GM12878 (cell line): Measurements from ENCODE around the gene SYF2. TPM values are rescaled to one million over a fixed set of nuclear protein-coding genes. Genes with fewer than 3 reads are reported as not detected.
A peak's percentile ranks its signal among the peaks of the same experiment; 100 is the strongest.

Experiments
- BMI1 ChIP-seq: fragments of 450-650 bp; IDR thresholded peaks from 2 replicates; pipeline ENCODE4 v1.6.1; 2016; ENCODE audit warnings: mild to moderate bottlenecking, moderate library complexity, borderline replicate concordance
- CBFB ChIP-seq: IDR thresholded peaks from 2 replicates; pipeline ENCODE4 v1.6.1; 2016; ENCODE audit warnings: antibody characterized with exemption, low read depth
- EP300 ChIP-seq, 2 experiments: fragments of 150-350 bp in 1 of 2; IDR thresholded peaks; 2 replicates each; pipeline ENCODE4 v1.6.1; 2011 to 2012; ENCODE audit warnings: low read depth in 2 of 2, low read length in 2 of 2, borderline replicate concordance in 1 of 2, improper control_type of control experiment in 1 of 2, inconsistent platforms in 1 of 2; ENCODE audit not compliant: control insufficient read depth in 1 of 2
- LARP7 ChIP-seq: fragments of 450-650 bp; IDR thresholded peaks from 2 replicates; pipeline ENCODE4 v1.6.1; 2017; ENCODE audit warnings: mild to moderate bottlenecking
- MTA2 ChIP-seq: fragments of 450-650 bp; IDR thresholded peaks from 2 replicates; pipeline ENCODE4 v1.6.1; 2016; ENCODE audit warnings: low read depth, mild to moderate bottlenecking, moderate library complexity
- MXI1 ChIP-seq: fragments of 150-350 bp; IDR thresholded peaks from 2 replicates; pipeline ENCODE4 v1.6.1; 2011; ENCODE audit warnings: low read depth, mild to moderate bottlenecking, inconsistent platforms, low read length, improper control_type of control experiment
- NFIC ChIP-seq: IDR thresholded peaks from 2 replicates; pipeline ENCODE4 v1.6.1; 2012; ENCODE audit warnings: low read depth, mild to moderate bottlenecking, inconsistent platforms, low read length, moderate library complexity
- RAD21 ChIP-seq: IDR thresholded peaks from 2 replicates; pipeline ENCODE4 v1.6.1; 2011; ENCODE audit warnings: mild to moderate bottlenecking, low read depth, low read length, moderate library complexity; ENCODE audit not compliant: insufficient read depth
- SMAD1 ChIP-seq: fragments of 450-650 bp; IDR thresholded peaks from 2 replicates; pipeline ENCODE4 v1.6.1; 2018; ENCODE audit warnings: mild to moderate bottlenecking, low read depth; ENCODE audit not compliant: partially characterized antibody
- SMAD5 ChIP-seq: IDR thresholded peaks from 2 replicates; pipeline ENCODE4 v1.6.1; 2016; ENCODE audit warnings: antibody characterized with exemption, low read depth
- SP1 ChIP-seq: IDR thresholded peaks from one replicate; pipeline ENCODE4 v1.6.1; 2011; ENCODE audit warnings: low read depth, low read length
- STAT1 ChIP-seq: fragments of 450-650 bp; conservative IDR thresholded peaks from 2 replicates; pipeline ENCODE4 v1.6.1; 2014; ENCODE audit warnings: antibody characterized with exemption, mild to moderate bottlenecking
- TBL1XR1 ChIP-seq: IDR thresholded peaks from 2 replicates; pipeline ENCODE4 v1.6.1; 2012; ENCODE audit warnings: low read depth, low read length, improper control_type of control experiment
- TCF3 ChIP-seq: IDR thresholded peaks from 2 replicates; pipeline ENCODE4 v1.6.1; 2012; ENCODE audit warnings: low read depth, mild to moderate bottlenecking, low read length, borderline replicate concordance; ENCODE audit not compliant: insufficient read depth
- WRNIP1 ChIP-seq: IDR thresholded peaks from 2 replicates; pipeline ENCODE4 v1.6.1; 2011; ENCODE audit warnings: low read depth, low read length, improper control_type of control experiment, borderline replicate concordance
- polyA plus RNA-seq, 11 experiments: library from polyadenylated mRNA; depleted of rRNA in 4 of 11; unstranded in 6 of 11; stranded (reverse) in 5 of 11; fragments of >200 nt; fragmentation: Nextera tagmentation in 4 of 11; fragmentation: Illumina TruSeq in 1 of 11; extraction: Ambion mirVana in 4 of 11; extraction: Trizol in 1 of 11; gene quantifications; 1 replicate in 1 of 11; 2 replicates in 10 of 11; pipeline versions ENCODE4 v1.2.1 to v1.2.3, GENCODE V29; 2011 to 2016; ENCODE audit warnings: inconsistent platforms in 2 of 11, missing spikeins in 2 of 11, low read depth in 1 of 11
- total RNA-seq, 4 experiments: library from RNA; depleted of rRNA in 3 of 4; stranded (reverse); fragments of >200 nt in 3 of 4; fragmentation: Illumina TruSeq in 1 of 4; extraction: Trizol in 1 of 4; gene quantifications; 2 replicates each; pipeline versions ENCODE4 v1.2.1 to v1.2.3, GENCODE V29; 2013 to 2021
- TF ChIP-seq, protein P1 (sequence below): IDR thresholded peaks from 2 replicates; pipeline ENCODE4 v1.6.1; 2011; ENCODE audit warnings: borderline replicate concordance, low read depth, mild to moderate bottlenecking, moderate library complexity, low read length; ENCODE audit not compliant: insufficient read depth, poor library complexity, severe bottlenecking
- TF ChIP-seq, protein P2 (sequence below): fragments of 450-650 bp; IDR thresholded peaks from 2 replicates; pipeline ENCODE4 v1.6.1; 2017; ENCODE audit warnings: mild to moderate bottlenecking, moderate library complexity
- TF ChIP-seq, protein P3 (sequence below): IDR thresholded peaks from 2 replicates; pipeline ENCODE4 v1.6.1; 2011; ENCODE audit warnings: low read depth, low read length, improper control_type of control experiment, borderline replicate concordance
- TF ChIP-seq, protein P4 (sequence below): fragments of 150-350 bp; IDR thresholded peaks from 2 replicates; pipeline ENCODE4 v1.6.1; 2014; ENCODE audit warnings: mild to moderate bottlenecking, low read depth, low read length

The SYF2 gene
- total and polyA plus RNA-seq, 10 of the 15 experiments (the other 5 are each of a cell fraction or from before 2014, with no cell fraction given) = 20.3 to 70.5 (median 35.3) TPM

DNA sequence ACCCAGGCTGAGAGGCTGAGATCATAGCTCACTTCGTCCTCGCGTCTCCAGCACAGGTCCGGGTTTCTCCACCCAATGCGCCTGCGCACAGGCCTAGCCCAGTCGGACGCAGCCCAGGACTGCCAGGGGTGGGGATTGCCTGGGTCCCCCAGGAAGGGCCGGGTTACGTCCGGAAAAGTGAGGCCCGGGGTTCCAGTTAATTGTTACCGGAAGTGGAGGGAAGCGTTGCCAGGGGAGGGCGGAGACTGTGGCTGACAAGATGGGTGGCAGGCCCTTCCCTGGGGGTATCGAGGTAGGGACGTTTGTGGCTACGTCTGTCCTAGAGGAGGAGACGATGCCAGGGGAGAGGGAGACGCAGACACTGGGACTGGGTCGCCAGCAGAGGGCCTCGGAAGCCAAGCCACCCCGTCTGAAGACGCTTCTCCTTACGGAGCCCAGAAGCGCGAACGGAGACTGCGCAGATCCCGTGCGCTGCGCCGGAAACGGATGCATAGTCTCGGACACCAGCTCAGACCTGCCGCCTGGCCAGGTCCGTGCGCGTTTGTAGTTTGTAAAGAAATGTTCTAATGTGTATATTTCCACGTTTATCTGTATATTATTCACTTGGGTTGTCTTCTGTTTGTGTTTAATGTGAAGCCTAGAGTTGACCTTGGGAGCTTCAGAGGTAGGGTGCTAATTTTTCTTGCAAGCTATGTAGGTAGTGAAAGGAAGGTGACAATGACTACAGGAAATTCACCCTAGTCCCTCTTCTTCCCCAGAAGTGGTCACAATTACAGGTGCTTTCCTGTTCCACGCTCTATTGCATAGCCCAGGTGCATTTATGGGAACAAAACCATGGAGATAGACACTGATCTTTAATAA, 7.6 kb upstream of the SYF2 start (continued):
- TF ChIP-seq, protein P1, sequence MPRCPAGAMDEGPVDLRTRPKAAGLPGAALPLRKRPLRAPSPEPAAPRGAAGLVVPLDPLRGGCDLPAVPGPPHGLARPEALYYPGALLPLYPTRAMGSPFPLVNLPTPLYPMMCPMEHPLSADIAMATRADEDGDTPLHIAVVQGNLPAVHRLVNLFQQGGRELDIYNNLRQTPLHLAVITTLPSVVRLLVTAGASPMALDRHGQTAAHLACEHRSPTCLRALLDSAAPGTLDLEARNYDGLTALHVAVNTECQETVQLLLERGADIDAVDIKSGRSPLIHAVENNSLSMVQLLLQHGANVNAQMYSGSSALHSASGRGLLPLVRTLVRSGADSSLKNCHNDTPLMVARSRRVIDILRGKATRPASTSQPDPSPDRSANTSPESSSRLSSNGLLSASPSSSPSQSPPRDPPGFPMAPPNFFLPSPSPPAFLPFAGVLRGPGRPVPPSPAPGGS = peak; percentile 24
- TF ChIP-seq TCF3 (0 out of 2 replicates have a peak, but pooled peaks have one; percentile 24), MXI1 (peak; percentile 44; the same call in 1 of the 2 replicates), SMAD1 (peak; percentile 31), SP1 (peak; percentile 25), SMAD5 (peak; percentile 44; the same call in 1 of the 2 replicates), TBL1XR1 (peak; percentile 21; the same call in 1 of the 2 replicates), RAD21 (peak; percentile 39; the same call in 1 of the 2 replicates), BMI1 (peak; percentile 32; the same call in 1 of the 2 replicates), CBFB (peak; percentile 71), NFIC (0 out of 2 replicates have a peak, but pooled peaks have one; percentile 16), STAT1 (peak; percentile 60; the same call in 1 of the 2 replicates), MTA2 (peak; percentile 65; the same call in 1 of the 2 replicates), EP300 (IDR thresholded peaks at IDR 0.05; ENCODE audit: borderline replicate concordance in 1 of 2, control insufficient read depth in 1 of 2, low read depth in 2 of 2, low read length in 2 of 2) (no peak), LARP7 (peak; percentile 47; the same call in 1 of the 2 replicates), WRNIP1 (no peak)
- TF ChIP-seq, protein P2, sequence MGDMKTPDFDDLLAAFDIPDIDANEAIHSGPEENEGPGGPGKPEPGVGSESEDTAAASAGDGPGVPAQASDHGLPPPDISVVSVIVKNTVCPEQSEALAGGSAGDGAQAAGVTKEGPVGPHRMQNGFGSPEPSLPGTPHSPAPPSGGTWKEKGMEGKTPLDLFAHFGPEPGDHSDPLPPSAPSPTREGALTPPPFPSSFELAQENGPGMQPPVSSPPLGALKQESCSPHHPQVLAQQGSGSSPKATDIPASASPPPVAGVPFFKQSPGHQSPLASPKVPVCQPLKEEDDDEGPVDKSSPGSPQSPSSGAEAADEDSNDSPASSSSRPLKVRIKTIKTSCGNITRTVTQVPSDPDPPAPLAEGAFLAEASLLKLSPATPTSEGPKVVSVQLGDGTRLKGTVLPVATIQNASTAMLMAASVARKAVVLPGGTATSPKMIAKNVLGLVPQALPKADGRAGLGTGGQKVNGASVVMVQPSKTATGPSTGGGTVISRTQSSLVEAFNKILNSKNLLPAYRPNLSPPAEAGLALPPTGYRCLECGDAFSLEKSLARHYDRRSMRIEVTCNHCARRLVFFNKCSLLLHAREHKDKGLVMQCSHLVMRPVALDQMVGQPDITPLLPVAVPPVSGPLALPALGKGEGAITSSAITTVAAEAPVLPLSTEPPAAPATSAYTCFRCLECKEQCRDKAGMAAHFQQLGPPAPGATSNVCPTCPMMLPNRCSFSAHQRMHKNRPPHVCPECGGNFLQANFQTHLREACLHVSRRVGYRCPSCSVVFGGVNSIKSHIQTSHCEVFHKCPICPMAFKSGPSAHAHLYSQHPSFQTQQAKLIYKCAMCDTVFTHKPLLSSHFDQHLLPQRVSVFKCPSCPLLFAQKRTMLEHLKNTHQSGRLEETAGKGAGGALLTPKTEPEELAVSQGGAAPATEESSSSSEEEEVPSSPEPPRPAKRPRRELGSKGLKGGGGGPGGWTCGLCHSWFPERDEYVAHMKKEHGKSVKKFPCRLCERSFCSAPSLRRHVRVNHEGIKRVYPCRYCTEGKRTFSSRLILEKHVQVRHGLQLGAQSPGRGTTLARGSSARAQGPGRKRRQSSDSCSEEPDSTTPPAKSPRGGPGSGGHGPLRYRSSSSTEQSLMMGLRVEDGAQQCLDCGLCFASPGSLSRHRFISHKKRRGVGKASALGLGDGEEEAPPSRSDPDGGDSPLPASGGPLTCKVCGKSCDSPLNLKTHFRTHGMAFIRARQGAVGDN = peak; percentile 92
- TF ChIP-seq, protein P3, sequence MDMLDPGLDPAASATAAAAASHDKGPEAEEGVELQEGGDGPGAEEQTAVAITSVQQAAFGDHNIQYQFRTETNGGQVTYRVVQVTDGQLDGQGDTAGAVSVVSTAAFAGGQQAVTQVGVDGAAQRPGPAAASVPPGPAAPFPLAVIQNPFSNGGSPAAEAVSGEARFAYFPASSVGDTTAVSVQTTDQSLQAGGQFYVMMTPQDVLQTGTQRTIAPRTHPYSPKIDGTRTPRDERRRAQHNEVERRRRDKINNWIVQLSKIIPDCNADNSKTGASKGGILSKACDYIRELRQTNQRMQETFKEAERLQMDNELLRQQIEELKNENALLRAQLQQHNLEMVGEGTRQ = no peak
- TF ChIP-seq, protein P4, sequence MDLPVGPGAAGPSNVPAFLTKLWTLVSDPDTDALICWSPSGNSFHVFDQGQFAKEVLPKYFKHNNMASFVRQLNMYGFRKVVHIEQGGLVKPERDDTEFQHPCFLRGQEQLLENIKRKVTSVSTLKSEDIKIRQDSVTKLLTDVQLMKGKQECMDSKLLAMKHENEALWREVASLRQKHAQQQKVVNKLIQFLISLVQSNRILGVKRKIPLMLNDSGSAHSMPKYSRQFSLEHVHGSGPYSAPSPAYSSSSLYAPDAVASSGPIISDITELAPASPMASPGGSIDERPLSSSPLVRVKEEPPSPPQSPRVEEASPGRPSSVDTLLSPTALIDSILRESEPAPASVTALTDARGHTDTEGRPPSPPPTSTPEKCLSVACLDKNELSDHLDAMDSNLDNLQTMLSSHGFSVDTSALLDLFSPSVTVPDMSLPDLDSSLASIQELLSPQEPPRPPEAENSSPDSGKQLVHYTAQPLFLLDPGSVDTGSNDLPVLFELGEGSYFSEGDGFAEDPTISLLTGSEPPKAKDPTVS = no peak
